ENCODE data around the gene SEPTIN8. TPM values are rescaled to one million over a fixed set of nuclear protein-coding genes. Genes with fewer than 3 reads are reported as not detected.

Gene SEPTIN8
- total and polyA plus RNA-seq, 2 of the 13 experiments (the other 11 are each of a cell fraction or from before 2014, with no cell fraction given) = 41.4 to 49.9 TPM

DNA sequence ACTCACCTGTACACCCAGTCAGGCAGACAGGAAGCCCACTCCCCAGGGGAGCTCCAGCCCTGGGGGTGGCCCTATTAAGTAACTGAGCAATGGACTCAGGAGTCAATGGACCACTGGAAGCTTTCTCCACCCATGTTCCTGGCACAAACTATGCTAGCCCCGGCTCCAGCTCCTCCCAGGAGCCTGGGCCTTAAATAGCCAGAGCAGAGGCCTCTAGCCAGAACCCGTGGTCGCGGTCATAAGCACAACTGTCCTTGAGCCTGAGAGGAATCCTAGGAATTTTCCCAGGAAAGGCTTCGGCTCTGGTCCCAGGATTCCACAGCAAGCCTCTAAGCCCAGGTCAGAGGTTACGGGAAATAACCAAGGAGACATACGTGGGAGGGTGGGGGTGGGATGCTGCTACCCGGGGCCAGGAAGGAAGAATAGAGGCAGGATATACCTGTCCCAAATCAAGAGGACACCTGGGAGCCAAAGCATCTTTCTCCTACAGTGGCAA, 5.5 kb downstream of the SEPTIN8 start (continued):
- TF ChIP-seq ZKSCAN8 (CRISPR knock-in tag; IDR thresholded peaks at IDR 0.05; ENCODE audit: borderline replicate concordance) = no peak
- TF ChIP-seq, protein P1, sequence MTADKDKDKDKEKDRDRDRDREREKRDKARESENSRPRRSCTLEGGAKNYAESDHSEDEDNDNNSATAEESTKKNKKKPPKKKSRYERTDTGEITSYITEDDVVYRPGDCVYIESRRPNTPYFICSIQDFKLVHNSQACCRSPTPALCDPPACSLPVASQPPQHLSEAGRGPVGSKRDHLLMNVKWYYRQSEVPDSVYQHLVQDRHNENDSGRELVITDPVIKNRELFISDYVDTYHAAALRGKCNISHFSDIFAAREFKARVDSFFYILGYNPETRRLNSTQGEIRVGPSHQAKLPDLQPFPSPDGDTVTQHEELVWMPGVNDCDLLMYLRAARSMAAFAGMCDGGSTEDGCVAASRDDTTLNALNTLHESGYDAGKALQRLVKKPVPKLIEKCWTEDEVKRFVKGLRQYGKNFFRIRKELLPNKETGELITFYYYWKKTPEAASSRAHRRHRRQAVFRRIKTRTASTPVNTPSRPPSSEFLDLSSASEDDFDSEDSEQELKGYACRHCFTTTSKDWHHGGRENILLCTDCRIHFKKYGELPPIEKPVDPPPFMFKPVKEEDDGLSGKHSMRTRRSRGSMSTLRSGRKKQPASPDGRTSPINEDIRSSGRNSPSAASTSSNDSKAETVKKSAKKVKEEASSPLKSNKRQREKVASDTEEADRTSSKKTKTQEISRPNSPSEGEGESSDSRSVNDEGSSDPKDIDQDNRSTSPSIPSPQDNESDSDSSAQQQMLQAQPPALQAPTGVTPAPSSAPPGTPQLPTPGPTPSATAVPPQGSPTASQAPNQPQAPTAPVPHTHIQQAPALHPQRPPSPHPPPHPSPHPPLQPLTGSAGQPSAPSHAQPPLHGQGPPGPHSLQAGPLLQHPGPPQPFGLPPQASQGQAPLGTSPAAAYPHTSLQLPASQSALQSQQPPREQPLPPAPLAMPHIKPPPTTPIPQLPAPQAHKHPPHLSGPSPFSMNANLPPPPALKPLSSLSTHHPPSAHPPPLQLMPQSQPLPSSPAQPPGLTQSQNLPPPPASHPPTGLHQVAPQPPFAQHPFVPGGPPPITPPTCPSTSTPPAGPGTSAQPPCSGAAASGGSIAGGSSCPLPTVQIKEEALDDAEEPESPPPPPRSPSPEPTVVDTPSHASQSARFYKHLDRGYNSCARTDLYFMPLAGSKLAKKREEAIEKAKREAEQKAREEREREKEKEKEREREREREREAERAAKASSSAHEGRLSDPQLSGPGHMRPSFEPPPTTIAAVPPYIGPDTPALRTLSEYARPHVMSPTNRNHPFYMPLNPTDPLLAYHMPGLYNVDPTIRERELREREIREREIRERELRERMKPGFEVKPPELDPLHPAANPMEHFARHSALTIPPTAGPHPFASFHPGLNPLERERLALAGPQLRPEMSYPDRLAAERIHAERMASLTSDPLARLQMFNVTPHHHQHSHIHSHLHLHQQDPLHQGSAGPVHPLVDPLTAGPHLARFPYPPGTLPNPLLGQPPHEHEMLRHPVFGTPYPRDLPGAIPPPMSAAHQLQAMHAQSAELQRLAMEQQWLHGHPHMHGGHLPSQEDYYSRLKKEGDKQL (CRISPR knock-in tag; IDR thresholded peaks at IDR 0.05; ENCODE audit: low read depth) = no peak
- peak; percentile 73; the same call in 1 of the 2 replicates for TF ChIP-seq SPEN (CRISPR knock-in tag; IDR thresholded peaks at IDR 0.05; ENCODE audit: low read depth)
- TF ChIP-seq BHLHE40 (IDR thresholded peaks at IDR 0.05; ENCODE audit: low read length) = no peak
- TF ChIP-seq, protein P2, sequence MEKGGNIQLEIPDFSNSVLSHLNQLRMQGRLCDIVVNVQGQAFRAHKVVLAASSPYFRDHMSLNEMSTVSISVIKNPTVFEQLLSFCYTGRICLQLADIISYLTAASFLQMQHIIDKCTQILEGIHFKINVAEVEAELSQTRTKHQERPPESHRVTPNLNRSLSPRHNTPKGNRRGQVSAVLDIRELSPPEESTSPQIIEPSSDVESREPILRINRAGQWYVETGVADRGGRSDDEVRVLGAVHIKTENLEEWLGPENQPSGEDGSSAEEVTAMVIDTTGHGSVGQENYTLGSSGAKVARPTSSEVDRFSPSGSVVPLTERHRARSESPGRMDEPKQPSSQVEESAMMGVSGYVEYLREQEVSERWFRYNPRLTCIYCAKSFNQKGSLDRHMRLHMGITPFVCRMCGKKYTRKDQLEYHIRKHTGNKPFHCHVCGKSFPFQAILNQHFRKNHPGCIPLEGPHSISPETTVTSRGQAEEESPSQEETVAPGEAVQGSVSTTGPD (CRISPR knock-in tag; IDR thresholded peaks at IDR 0.05) = peak; percentile 66; the same call in 1 of the 2 replicates
- TF ChIP-seq ZNF724P (CRISPR knock-in tag; IDR thresholded peaks at IDR 0.05; ENCODE audit: borderline replicate concordance) = no peak
- no peak for TF ChIP-seq ZNF672 (CRISPR knock-in tag; IDR thresholded peaks at IDR 0.05)
- TF ChIP-seq SIN3A (IDR thresholded peaks at IDR 0.05; ENCODE audit: borderline replicate concordance, low read depth, low read length) = 0 out of 2 replicates have a peak, but pooled peaks have one; percentile 24
- TF ChIP-seq, protein P3, sequence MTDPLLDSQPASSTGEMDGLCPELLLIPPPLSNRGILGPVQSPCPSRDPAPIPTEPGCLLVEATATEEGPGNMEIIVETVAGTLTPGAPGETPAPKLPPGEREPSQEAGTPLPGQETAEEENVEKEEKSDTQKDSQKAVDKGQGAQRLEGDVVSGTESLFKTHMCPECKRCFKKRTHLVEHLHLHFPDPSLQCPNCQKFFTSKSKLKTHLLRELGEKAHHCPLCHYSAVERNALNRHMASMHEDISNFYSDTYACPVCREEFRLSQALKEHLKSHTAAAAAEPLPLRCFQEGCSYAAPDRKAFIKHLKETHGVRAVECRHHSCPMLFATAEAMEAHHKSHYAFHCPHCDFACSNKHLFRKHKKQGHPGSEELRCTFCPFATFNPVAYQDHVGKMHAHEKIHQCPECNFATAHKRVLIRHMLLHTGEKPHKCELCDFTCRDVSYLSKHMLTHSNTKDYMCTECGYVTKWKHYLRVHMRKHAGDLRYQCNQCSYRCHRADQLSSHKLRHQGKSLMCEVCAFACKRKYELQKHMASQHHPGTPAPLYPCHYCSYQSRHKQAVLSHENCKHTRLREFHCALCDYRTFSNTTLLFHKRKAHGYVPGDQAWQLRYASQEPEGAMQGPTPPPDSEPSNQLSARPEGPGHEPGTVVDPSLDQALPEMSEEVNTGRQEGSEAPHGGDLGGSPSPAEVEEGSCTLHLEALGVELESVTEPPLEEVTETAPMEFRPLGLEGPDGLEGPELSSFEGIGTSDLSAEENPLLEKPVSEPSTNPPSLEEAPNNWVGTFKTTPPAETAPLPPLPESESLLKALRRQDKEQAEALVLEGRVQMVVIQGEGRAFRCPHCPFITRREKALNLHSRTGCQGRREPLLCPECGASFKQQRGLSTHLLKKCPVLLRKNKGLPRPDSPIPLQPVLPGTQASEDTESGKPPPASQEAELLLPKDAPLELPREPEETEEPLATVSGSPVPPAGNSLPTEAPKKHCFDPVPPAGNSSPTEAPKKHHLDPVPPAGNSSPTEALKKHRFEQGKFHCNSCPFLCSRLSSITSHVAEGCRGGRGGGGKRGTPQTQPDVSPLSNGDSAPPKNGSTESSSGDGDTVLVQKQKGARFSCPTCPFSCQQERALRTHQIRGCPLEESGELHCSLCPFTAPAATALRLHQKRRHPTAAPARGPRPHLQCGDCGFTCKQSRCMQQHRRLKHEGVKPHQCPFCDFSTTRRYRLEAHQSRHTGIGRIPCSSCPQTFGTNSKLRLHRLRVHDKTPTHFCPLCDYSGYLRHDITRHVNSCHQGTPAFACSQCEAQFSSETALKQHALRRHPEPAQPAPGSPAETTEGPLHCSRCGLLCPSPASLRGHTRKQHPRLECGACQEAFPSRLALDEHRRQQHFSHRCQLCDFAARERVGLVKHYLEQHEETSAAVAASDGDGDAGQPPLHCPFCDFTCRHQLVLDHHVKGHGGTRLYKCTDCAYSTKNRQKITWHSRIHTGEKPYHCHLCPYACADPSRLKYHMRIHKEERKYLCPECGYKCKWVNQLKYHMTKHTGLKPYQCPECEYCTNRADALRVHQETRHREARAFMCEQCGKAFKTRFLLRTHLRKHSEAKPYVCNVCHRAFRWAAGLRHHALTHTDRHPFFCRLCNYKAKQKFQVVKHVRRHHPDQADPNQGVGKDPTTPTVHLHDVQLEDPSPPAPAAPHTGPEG (CRISPR knock-in tag; IDR thresholded peaks at IDR 0.05) = no peak
- TF ChIP-seq, protein P4, sequence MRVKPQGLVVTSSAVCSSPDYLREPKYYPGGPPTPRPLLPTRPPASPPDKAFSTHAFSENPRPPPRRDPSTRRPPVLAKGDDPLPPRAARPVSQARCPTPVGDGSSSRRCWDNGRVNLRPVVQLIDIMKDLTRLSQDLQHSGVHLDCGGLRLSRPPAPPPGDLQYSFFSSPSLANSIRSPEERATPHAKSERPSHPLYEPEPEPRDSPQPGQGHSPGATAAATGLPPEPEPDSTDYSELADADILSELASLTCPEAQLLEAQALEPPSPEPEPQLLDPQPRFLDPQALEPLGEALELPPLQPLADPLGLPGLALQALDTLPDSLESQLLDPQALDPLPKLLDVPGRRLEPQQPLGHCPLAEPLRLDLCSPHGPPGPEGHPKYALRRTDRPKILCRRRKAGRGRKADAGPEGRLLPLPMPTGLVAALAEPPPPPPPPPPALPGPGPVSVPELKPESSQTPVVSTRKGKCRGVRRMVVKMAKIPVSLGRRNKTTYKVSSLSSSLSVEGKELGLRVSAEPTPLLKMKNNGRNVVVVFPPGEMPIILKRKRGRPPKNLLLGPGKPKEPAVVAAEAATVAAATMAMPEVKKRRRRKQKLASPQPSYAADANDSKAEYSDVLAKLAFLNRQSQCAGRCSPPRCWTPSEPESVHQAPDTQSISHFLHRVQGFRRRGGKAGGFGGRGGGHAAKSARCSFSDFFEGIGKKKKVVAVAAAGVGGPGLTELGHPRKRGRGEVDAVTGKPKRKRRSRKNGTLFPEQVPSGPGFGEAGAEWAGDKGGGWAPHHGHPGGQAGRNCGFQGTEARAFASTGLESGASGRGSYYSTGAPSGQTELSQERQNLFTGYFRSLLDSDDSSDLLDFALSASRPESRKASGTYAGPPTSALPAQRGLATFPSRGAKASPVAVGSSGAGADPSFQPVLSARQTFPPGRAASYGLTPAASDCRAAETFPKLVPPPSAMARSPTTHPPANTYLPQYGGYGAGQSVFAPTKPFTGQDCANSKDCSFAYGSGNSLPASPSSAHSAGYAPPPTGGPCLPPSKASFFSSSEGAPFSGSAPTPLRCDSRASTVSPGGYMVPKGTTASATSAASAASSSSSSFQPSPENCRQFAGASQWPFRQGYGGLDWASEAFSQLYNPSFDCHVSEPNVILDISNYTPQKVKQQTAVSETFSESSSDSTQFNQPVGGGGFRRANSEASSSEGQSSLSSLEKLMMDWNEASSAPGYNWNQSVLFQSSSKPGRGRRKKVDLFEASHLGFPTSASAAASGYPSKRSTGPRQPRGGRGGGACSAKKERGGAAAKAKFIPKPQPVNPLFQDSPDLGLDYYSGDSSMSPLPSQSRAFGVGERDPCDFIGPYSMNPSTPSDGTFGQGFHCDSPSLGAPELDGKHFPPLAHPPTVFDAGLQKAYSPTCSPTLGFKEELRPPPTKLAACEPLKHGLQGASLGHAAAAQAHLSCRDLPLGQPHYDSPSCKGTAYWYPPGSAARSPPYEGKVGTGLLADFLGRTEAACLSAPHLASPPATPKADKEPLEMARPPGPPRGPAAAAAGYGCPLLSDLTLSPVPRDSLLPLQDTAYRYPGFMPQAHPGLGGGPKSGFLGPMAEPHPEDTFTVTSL (CRISPR knock-in tag; IDR thresholded peaks at IDR 0.05; ENCODE audit: borderline replicate concordance) = no peak

Measured in HepG2 (cell line).